Ovary (tissue), 3 donors: ENCODE measurements around the gene KCTD19.

Experiments
- POLR2A ChIP-seq: fragments of 450-650 bp; IDR thresholded peaks from one replicate; pipeline ENCODE4 v1.6.1; 2017; ENCODE audit warnings: antibody characterized with exemption, mild to moderate bottlenecking, moderate library complexity
- TF ChIP-seq, protein P1 (sequence below), 3 donors: fragments of 450-650 bp in 2 of 3; fragments of 200-600 bp in 1 of 3; IDR thresholded peaks; one replicate each; pipeline versions ENCODE4 v1.5.1 to v1.8.0; 2016 to 2022; ENCODE audit warnings: antibody characterized with exemption in 3 of 3, mild to moderate bottlenecking in 1 of 3
- donor health status: DM: no; HTN: no; CAD: no.

- TF ChIP-seq, protein P1, sequence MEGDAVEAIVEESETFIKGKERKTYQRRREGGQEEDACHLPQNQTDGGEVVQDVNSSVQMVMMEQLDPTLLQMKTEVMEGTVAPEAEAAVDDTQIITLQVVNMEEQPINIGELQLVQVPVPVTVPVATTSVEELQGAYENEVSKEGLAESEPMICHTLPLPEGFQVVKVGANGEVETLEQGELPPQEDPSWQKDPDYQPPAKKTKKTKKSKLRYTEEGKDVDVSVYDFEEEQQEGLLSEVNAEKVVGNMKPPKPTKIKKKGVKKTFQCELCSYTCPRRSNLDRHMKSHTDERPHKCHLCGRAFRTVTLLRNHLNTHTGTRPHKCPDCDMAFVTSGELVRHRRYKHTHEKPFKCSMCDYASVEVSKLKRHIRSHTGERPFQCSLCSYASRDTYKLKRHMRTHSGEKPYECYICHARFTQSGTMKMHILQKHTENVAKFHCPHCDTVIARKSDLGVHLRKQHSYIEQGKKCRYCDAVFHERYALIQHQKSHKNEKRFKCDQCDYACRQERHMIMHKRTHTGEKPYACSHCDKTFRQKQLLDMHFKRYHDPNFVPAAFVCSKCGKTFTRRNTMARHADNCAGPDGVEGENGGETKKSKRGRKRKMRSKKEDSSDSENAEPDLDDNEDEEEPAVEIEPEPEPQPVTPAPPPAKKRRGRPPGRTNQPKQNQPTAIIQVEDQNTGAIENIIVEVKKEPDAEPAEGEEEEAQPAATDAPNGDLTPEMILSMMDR (IDR thresholded peaks at IDR 0.05) = no peak
- TF ChIP-seq POLR2A = no peak
Observed at GRCh38 chr16:67270931-67271338, 55.6 kb downstream of the KCTD19 start.
